Activated CD8-positive, alpha-beta memory T cell treated with anti-CD3 and anti-CD28 coated beads for 4 hours (primary cell): Measurements from ENCODE around the gene PPP4R2.
"Not testable (repeated sequence)": the region's sequence is repeated elsewhere in the genome, so short reads cannot be mapped to it uniquely, and the experiment has no call there.

Experiments used
- DNase-seq, 2 donors: peaks; one replicate each; pipeline ENCODE4 v3.0.0-alpha.2; 2020; ENCODE audit warnings: low read depth in 2 of 2

The PPP4R2 gene

GRCh38 chr3:73024836-73025235 is 28.2 kb downstream of the PPP4R2 start:
- DNase-seq, result no peak

- DNase-seq, result no peak
Measured at GRCh38 chr3:73026111-73026759, 29.6 kb downstream of the PPP4R2 start.

- DNase-seq, result no peak
Measured at GRCh38 chr3:73026760-73027113, 30.1 kb downstream of the PPP4R2 start.

GRCh38 chr3:73028803-73029202 is 32.2 kb downstream of the PPP4R2 start:
- no peak for DNase-seq

GRCh38 chr3:73029321-73029796 is 32.7 kb downstream of the PPP4R2 start:
- DNase-seq, result no peak

- DNase-seq, result no peak
Measured at GRCh38 chr3:73030073-73030597, 33.5 kb downstream of the PPP4R2 start.

- no peak for DNase-seq
Measured at GRCh38 chr3:73031573-73032103, 35.0 kb downstream of the PPP4R2 start.

GRCh38 chr3:73036694-73037591 is 40.3 kb downstream of the PPP4R2 start:
- DNase-seq, result no peak

GRCh38 chr3:73041537-73041936 is 44.9 kb downstream of the PPP4R2 start:
- no peak for DNase-seq

GRCh38 chr3:73043414-73043813 is 46.8 kb downstream of the PPP4R2 start:
- DNase-seq, result no peak

GRCh38 chr3:73045391-73045790 is 48.8 kb downstream of the PPP4R2 start:
- no peak for DNase-seq

GRCh38 chr3:73046195-73046594 is 49.6 kb downstream of the PPP4R2 start:
- no peak for DNase-seq

- no peak for DNase-seq
Measured at GRCh38 chr3:73049319-73049718, 52.7 kb downstream of the PPP4R2 start.

- no peak for DNase-seq
Measured at GRCh38 chr3:73052857-73053256, 56.2 kb downstream of the PPP4R2 start.

- DNase-seq, result no peak
Measured at GRCh38 chr3:73055583-73055982, 59.0 kb downstream of the PPP4R2 start.

GRCh38 chr3:73056014-73056844 is 59.6 kb downstream of the PPP4R2 start:
- DNase-seq, result no peak

GRCh38 chr3:73056845-73057150 is 60.2 kb downstream of the PPP4R2 start:
- no peak for DNase-seq

- DNase-seq, result no peak
Measured at GRCh38 chr3:73060302-73060723, 63.7 kb downstream of the PPP4R2 start.

- no peak for DNase-seq
Measured at GRCh38 chr3:73061416-73061815, 64.8 kb downstream of the PPP4R2 start, which contains the start of gene EBLN2. Gene EBLN2, plus strand, starts transcription at chr3:73061659. Its CDS starts 423 bp downstream, at chr3:73062082.

GRCh38 chr3:73066243-73066642 is 69.6 kb downstream of the PPP4R2 start:
- DNase-seq, result not testable (repeated sequence)

- no peak for DNase-seq
Measured at GRCh38 chr3:73068419-73068818, 71.8 kb downstream of the PPP4R2 start.

GRCh38 chr3:73069187-73069586 is 72.6 kb downstream of the PPP4R2 start:
- DNase-seq, result no peak
